OCI-LY1 (cell line): ENCODE measurements around the gene OLFML2B.

ENCODE experiments used
- H2AFZ ChIP-seq: fragments of 200-600 bp; sonication (generic), shearing (Covaris generic); 2 replicates; pipeline ENCODE4 v1.6.0; 2014; ENCODE audit warnings: antibody characterized with exemption, mild to moderate bottlenecking, low read length
- H3F3A ChIP-seq: fragments of 200-600 bp; sonication (generic), shearing (Covaris generic); 2 replicates; pipeline ENCODE4 v1.6.0; 2014; ENCODE audit warnings: mild to moderate bottlenecking, antibody characterized with exemption, low read length, moderate library complexity; ENCODE audit not compliant: insufficient read depth
- H3K27ac ChIP-seq: fragments of 200-600 bp; sonication (generic); 2 replicates; pipeline ENCODE4 v1.5.1; 2014; ENCODE audit warnings: low read length, mixed run types, mild to moderate bottlenecking, low read depth; ENCODE audit not compliant: poor library complexity, severe bottlenecking
- H3K27me3 ChIP-seq: fragments of 200-600 bp; sonication (generic); 2 replicates; pipeline ENCODE4 v1.6.0; 2014; ENCODE audit warnings: antibody characterized with exemption, mild to moderate bottlenecking, low read length, moderate library complexity; ENCODE audit not compliant: insufficient read depth
- H3K36me3 ChIP-seq: fragments of 200-600 bp; sonication (generic); 2 replicates; pipeline ENCODE4 v1.6.1; 2014; ENCODE audit warnings: mild to moderate bottlenecking, antibody characterized with exemption, low read length, moderate library complexity, mixed read lengths; ENCODE audit not compliant: insufficient read depth
- H3K4me1 ChIP-seq: fragments of 200-600 bp; sonication (generic); 2 replicates; pipeline ENCODE4 v1.5.1; 2014; ENCODE audit warnings: mild to moderate bottlenecking, low read length, moderate library complexity; ENCODE audit not compliant: insufficient read depth, severe bottlenecking
- H3K4me2 ChIP-seq: fragments of 200-600 bp; sonication (generic), shearing (Covaris generic); 2 replicates; pipeline ENCODE4 v1.6.1; 2014; ENCODE audit warnings: low read length
- H3K4me3 ChIP-seq: fragments of 200-600 bp; sonication (generic); 2 replicates; pipeline ENCODE4 v1.5.1; 2014; ENCODE audit warnings: low read length, low read depth, mild to moderate bottlenecking, mixed read lengths; ENCODE audit not compliant: poor library complexity, severe bottlenecking
- H3K79me2 ChIP-seq: fragments of 200-600 bp; shearing (Covaris generic); 2 replicates; pipeline ENCODE4 v1.6.1; 2016; ENCODE audit warnings: mixed run types, low read length, mixed read lengths; ENCODE audit not compliant: insufficient read depth
- H3K9ac ChIP-seq: fragments of 200-600 bp; sonication (generic), shearing (Covaris generic); 2 replicates; pipeline ENCODE4 v1.6.1; 2014; ENCODE audit warnings: mild to moderate bottlenecking, low read length, mixed read lengths
- H3K9me2 ChIP-seq: fragments of 200-600 bp; sonication (generic), shearing (Covaris generic); 2 replicates; pipeline ENCODE4 v1.6.1; 2014; ENCODE audit warnings: low read depth, mild to moderate bottlenecking, low read length, mixed read lengths
- H3K9me3 ChIP-seq: fragments of 200-600 bp; shearing (Covaris generic); 2 replicates; pipeline ENCODE4 v1.6.1; 2014; ENCODE audit warnings: low read length, mixed read lengths
- H4K20me1 ChIP-seq: fragments of 200-600 bp; sonication (generic), shearing (Covaris generic); 2 replicates; pipeline ENCODE4 v1.6.0; 2016; ENCODE audit warnings: mild to moderate bottlenecking, low read length; ENCODE audit not compliant: insufficient read depth
- CTCF ChIP-seq: fragments of 200-600 bp; sonication (generic), shearing (Covaris generic); IDR thresholded peaks from 2 replicates; pipeline ENCODE4 v1.5.1; 2017; ENCODE audit warnings: mild to moderate bottlenecking, antibody characterized with exemption, low read length, moderate library complexity, mixed read lengths
- EZH2 ChIP-seq: fragments of 200-600 bp; sonication (generic), shearing (Covaris generic); IDR thresholded peaks from 2 replicates; pipeline ENCODE4 v1.8.0; 2017; ENCODE audit warnings: borderline replicate concordance, mixed run types, mild to moderate bottlenecking, antibody characterized with exemption, low read length, moderate library complexity, mixed read lengths

Gene OLFML2B

GRCh38 chr1:162003830-162004215 lies 19.8 kb downstream of the OLFML2B start:
- Histone ChIP-seq H3K36me3 (no peaks in the 10 kb centered on the region), H4K20me1 (no peaks in the 10 kb centered on the region), H3K9me3 (no peaks in the 10 kb centered on the region), H2AFZ (no peak overlapping the region), H3K4me2 (no peak overlapping the region), H3K79me2 (no peaks in the 10 kb centered on the region), H3K4me1 (no peaks in the 10 kb centered on the region), H3K9ac (no peak overlapping the region), H3K27ac (no peak overlapping the region), H3K4me3 (no peak overlapping the region), H3F3A (no peaks in the 10 kb centered on the region), H3K9me2 (no peaks in the 10 kb centered on the region), H3K27me3 (no peaks in the 10 kb centered on the region; the same call in 1 of the 2 replicates)
- no peak for TF ChIP-seq CTCF
- no peak for TF ChIP-seq EZH2

GRCh38 chr1:162003061-162003829 lies 20.4 kb downstream of the OLFML2B start:
- Histone ChIP-seq H3K4me1 (no peaks in the 10 kb centered on the region), H3K9me3 (no peaks in the 10 kb centered on the region), H3K9ac (no peak overlapping the region), H4K20me1 (no peaks in the 10 kb centered on the region), H3K36me3 (no peaks in the 10 kb centered on the region), H3K79me2 (no peaks in the 10 kb centered on the region), H3F3A (no peaks in the 10 kb centered on the region), H3K27ac (no peak overlapping the region), H3K9me2 (no peaks in the 10 kb centered on the region), H3K4me2 (no peak overlapping the region), H3K27me3 (no peaks in the 10 kb centered on the region), H3K4me3 (no peak overlapping the region), H2AFZ (no peak overlapping the region)
- TF ChIP-seq EZH2, result no peak
- no peak for TF ChIP-seq CTCF

- no peaks in the 10 kb centered on the region for H4K20me1 ChIP-seq
Measured at GRCh38 chr1:162000053-162000420, 23.6 kb downstream of the OLFML2B start.

More at GRCh38 chr1:162000053-162000420, 23.6 kb downstream of the OLFML2B start:
- no peaks in the 10 kb centered on the region for H3K4me1 ChIP-seq
- H2AFZ ChIP-seq, result no peak overlapping the region
- no peaks in the 10 kb centered on the region for H3K9me2 ChIP-seq
- no peaks in the 10 kb centered on the region for H3K27me3 ChIP-seq
- no peak for TF ChIP-seq EZH2
- no peak for TF ChIP-seq CTCF
- H3K79me2 ChIP-seq, result no peaks in the 10 kb centered on the region
- H3K27ac ChIP-seq, result no peak overlapping the region
- no peak overlapping the region for H3K4me3 ChIP-seq
- no peaks in the 10 kb centered on the region for H3F3A ChIP-seq
- H3K9ac ChIP-seq, result no peak overlapping the region
- no peaks in the 10 kb centered on the region for H3K36me3 ChIP-seq
- H3K9me3 ChIP-seq, result no peaks in the 10 kb centered on the region
- no peak overlapping the region for H3K4me2 ChIP-seq
